K562 treated with DMSO at 1 percent for 4 hours (cell line): ENCODE results near the gene MS4A18. TPM values are rescaled to one million over a fixed set of nuclear protein-coding genes. Genes with fewer than 3 reads are reported as not detected.

Source experiments
- total RNA-seq: library from RNA; unstranded; fragments of 300-600 nt; gene quantifications from 2 replicates; pipeline ENCODE4 v1.2.3, GENCODE V29; 2022; ENCODE audit not compliant: insufficient read depth

Gene MS4A18
- not detected in 2 replicates for total RNA-seq

DNA sequence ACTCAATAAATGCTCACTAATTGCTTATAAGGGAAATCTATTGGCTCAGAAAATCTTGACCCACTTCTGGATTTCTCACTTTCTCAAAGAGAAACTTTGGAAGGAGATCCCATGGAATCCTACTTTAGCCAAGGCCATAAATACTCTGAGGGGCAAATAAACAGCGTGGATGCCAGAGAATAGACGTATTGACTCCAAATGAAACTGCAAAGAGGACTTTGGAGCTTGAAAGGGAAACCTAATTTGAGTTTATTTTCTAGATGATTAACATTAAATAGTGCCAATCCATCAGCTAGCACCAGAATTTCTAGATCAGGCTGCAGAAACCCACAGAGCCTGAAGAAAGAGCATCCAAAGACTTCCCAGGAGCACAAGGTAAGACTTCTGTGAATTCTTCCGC is at the start of gene MS4A18:
Gene MS4A18 (plus strand): TSS at position 301 of the 400 bp plus-strand sequence.

GRCh38 chr11:60699284-60699691 is 25.2 kb upstream of the MS4A18 start, which contains the start of gene MS4A8:
Gene MS4A8, plus strand, starts transcription at chr11:60699612. Its CDS starts 1,249 bp downstream, at chr11:60700861.

GRCh38 chr11:60756307-60757032 is 31.9 kb downstream of the MS4A18 start, which contains the start of gene MS4A15:
Gene MS4A15, plus strand, starts transcription at chr11:60756867. Its CDS starts 6,867 bp downstream, at chr11:60763734.

GRCh38 chr11:60785136-60785535 is 60.6 kb downstream of the MS4A18 start, which contains the start of gene MS4A10:
Gene MS4A10, plus strand, starts transcription at chr11:60785333. Its CDS starts 5,003 bp downstream, at chr11:60790336.

Other genes with a start within 250 kb of the MS4A18 start
- not detected in 2 replicates for gene MS4A12, start 231.9 kb upstream of the MS4A18 start, total RNA-seq
- gene MS4A13, start 209.3 kb upstream of the MS4A18 start, total RNA-seq = not detected in 2 replicates
- gene MS4A8, start 25.1 kb upstream of the MS4A18 start, total RNA-seq = not detected in 2 replicates
- gene MS4A15, start 32.1 kb downstream of the MS4A18 start, total RNA-seq = not detected in 2 replicates
- gene MS4A10, start 60.6 kb downstream of the MS4A18 start, total RNA-seq = not detected in 2 replicates
- gene CCDC86, start 117.4 kb downstream of the MS4A18 start, total RNA-seq = 22.5 and 37.3 TPM in 2 replicates
- gene PTGDR2, start 131.2 kb downstream of the MS4A18 start, total RNA-seq = 2.7 and 3.5 TPM in 2 replicates
- not detected in 2 replicates for gene ZP1, start 142.8 kb downstream of the MS4A18 start, total RNA-seq
- 144 and 156 TPM in 2 replicates for gene PRPF19, start 181.9 kb downstream of the MS4A18 start, total RNA-seq
- gene TMEM109, start 189.4 kb downstream of the MS4A18 start, total RNA-seq = 48.0 and 52.3 TPM in 2 replicates
- gene TMEM132A, start 199.7 kb downstream of the MS4A18 start, total RNA-seq = 0.15 TPM in 1 of 2 replicates, not detected in the other
- gene SLC15A3, start 227.5 kb downstream of the MS4A18 start, total RNA-seq = not detected in 2 replicates
- not detected in 2 replicates for gene CD6, start 247.0 kb downstream of the MS4A18 start, total RNA-seq